Activated CD8-positive, alpha-beta memory T cell treated with anti-CD3 and anti-CD28 coated beads, Interleukin-2, amount 10 ng/mL, durations not matched to agents 7 days and 5 days (primary cell): ENCODE measurements around the gene LIMA1. TPM values are rescaled to one million over a fixed set of nuclear protein-coding genes. Genes with fewer than 3 reads are reported as not detected.

Experiments
- microRNA-seq: library from miRNA; unstranded; fragments of <30 nt; microRNA quantifications from one replicate; pipeline ENCODE4 v1.2.0, GENCODE V29; 2022
- total RNA-seq, 2 experiments: library from RNA; stranded (reverse); gene quantifications; one replicate each; pipeline ENCODE4 v1.2.3, GENCODE V29; 2021

LIMA1 gene
- total RNA-seq, 2 experiments from 2014 or later, result 36.4 to 64.2 TPM

Small RNA genes lying within 50 kb of the gene (microRNA-seq; reads per million reads assigned to microRNA genes)
- 2.1 reads per million for gene MIR1293

Other genes with a start within 250 kb of the LIMA1 start
- gene ASIC1, start 225.9 kb downstream of the LIMA1 start, total RNA-seq, result 10 to 100 TPM; 19.0 to 28.3 TPM
- 10 to 100 TPM; 62.0 to 80.8 TPM for gene SMARCD1, start 198.2 kb downstream of the LIMA1 start, total RNA-seq
- gene GPD1, start 179.5 kb downstream of the LIMA1 start, total RNA-seq, result under 1 TPM in 1 of 2 experiments, not detected in 1; 0.30 TPM
- gene COX14, start 171.3 kb downstream of the LIMA1 start, total RNA-seq, result 10 to 100 TPM; 55.1 to 64.5 TPM
- gene CERS5, start 116.2 kb downstream of the LIMA1 start, total RNA-seq, result 10 to 100 TPM; 55.0 to 56.3 TPM
- not detected for gene FAM186A, start 113.1 kb upstream of the LIMA1 start, total RNA-seq
- gene LARP4, start 117.4 kb upstream of the LIMA1 start, total RNA-seq, result 10 to 100 TPM; 50.5 to 78.2 TPM
- gene DIP2B, start 221.5 kb upstream of the LIMA1 start, total RNA-seq, result 10 to 100 TPM; 14.7 to 14.8 TPM